LNCAP (cell line): ENCODE data around the gene OR2V1.

Experiments used
- CTCF ChIP-seq: fragments of 450-650 bp; IDR thresholded peaks from 2 replicates; pipeline ENCODE4 v1.5.1; 2017; ENCODE audit warnings: mild to moderate bottlenecking

The OR2V1 gene

GRCh38 chr5:181118369-181118768, 12.6 kb downstream of the OR2V1 start:
- no peak for TF ChIP-seq CTCF

GRCh38 chr5:181114844-181115778, 15.9 kb downstream of the OR2V1 start:
- TF ChIP-seq CTCF, result no peak

GRCh38 chr5:181114284-181114843, 16.6 kb downstream of the OR2V1 start:
- no peak for TF ChIP-seq CTCF

- no peak for TF ChIP-seq CTCF
Measured at GRCh38 chr5:181112476-181112875, 18.5 kb downstream of the OR2V1 start.

GRCh38 chr5:181111010-181111409, 20.0 kb downstream of the OR2V1 start:
- no peak for TF ChIP-seq CTCF

- TF ChIP-seq CTCF, result no peak
Measured at GRCh38 chr5:181109489-181110013, 21.4 kb downstream of the OR2V1 start.

GRCh38 chr5:181108578-181109165, 22.3 kb downstream of the OR2V1 start:
- TF ChIP-seq CTCF, result no peak
